HS-27A (cell line): ENCODE measurements around the gene PANK4.

Experiments
- DNase-seq: peaks from one replicate; pipeline ENCODE4 v3.0.0-alpha.2; 2012; ENCODE audit warnings: low read depth, missing footprints

PANK4 gene

DNA sequence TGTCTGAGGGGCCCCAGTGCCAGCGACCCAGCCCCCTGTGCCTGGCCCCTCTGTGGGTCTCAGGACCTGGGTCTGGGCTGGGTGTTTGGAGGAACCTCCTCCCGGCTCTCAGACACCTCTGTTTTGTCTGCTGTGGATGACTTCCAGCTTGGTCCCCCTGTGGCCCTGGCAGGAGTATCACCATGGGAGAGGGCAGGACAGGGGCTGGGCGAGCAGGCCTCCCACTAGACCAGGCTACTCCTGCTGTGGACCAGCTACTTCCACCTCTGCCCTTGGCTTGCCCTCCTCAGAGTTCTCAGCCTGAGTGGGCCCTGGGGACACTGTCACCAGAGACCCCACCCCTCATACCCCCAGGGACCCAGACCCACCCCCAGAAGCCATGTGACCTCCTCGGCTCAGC, 28.5 kb downstream of the PANK4 start:
- no peak for DNase-seq

DNA sequence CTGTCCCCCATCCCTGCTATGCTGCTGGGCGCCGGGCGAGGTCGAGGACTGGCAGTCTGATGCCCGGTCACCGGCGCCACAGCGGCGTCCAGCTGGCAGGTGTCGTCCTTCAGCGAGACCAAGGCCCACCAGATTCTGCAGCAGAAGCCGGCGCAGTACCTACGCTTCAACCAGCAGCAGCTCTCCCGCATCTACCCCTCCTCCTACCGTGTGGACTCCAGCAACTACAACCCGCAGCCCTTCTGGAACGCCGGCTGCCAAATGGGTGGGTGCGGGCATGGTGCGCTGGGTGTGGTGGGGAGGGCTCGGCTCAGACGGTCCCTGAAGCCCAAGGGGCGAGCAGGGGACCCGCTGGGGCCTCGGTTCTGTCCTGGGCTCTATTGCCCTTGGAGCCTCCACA, 29.6 kb downstream of the PANK4 start:
- no peak for DNase-seq

DNA sequence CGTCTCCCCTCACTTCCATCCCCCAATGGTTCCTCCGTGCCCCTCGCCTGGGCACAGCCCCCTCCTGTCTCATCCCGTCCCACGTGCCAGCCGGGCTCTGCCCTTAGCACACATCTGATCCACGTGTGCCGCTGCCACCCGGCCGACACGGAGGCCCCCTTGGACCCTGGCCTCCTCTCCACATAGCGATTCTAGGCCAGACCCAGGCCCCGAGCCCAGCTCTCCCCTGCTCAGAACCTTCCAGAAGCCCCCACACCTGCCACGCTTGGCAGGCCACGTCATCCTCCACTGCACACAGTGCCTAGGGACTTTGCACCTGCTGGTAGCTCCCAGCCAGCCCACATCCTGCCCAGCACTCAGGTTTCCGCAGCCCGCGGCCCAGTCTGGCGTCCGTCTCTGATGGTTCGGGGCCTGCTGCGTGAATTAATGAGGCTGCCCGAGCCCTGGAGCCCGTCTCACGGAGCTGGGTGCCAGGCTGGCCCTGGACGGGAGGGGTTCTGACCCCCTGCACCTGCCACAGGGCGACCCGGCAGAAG, 30.2 kb downstream of the PANK4 start:
- DNase-seq = no peak

DNA sequence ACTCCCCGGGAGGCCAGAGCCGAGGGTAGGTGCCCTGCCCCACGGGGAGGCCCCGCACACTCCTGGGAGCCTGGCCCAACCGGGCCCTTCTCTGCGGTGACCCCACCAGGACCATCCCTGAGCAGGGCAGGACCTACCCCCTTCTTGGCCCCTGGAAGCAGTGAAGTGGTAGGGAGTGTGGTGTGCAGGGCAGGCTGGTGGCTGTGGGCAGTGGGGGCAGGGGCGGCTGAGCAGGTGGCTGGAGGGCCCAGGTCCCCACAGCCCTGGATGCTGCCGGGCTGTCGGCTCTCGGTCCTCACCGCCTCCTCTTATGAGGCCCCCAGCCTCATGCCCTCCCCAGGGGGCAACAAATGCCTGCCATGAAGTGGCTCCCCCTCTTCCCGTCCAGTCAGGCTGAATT, 30.9 kb downstream of the PANK4 start:
- no peak for DNase-seq

DNA sequence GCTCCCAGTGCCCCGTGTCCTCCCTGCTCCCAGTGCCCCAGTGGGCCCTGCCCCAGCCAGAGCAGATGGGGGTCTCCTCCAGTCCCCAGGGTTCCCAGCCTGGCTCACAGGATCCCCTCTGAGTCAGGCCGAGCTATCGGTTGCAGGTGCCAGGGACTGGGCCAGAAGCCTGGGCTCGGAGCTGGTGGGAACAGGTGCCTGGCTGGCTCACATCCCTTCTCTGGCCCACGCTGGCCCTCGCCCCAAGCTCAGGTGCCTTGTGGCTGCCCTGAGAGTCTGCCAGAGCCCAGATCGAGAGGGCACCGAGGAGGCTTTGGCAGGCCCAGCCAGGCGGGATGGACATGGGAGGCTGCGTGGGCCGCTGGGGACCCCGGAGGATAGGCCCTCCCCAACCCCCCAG, 31.4 kb downstream of the PANK4 start:
- no peak for DNase-seq

DNA sequence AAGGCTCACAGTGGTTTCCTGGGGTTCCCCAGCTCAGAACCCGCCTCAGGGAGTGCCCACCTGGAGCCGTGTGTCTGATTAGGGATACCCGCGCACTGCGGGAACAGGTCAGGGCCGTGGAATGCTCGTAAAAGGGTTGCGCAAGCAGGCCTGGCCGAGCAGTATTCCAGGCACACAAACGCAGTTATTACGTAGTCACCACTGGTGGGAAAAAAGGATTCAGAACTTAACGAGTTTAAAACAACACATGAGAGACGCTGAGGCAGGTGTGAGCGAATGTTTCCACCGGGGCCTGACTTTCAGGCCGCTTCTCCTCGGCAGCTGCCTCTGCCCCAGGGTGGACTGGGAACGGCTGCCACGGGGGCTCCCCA, 32.1 kb downstream of the PANK4 start:
- no peak for DNase-seq

DNA sequence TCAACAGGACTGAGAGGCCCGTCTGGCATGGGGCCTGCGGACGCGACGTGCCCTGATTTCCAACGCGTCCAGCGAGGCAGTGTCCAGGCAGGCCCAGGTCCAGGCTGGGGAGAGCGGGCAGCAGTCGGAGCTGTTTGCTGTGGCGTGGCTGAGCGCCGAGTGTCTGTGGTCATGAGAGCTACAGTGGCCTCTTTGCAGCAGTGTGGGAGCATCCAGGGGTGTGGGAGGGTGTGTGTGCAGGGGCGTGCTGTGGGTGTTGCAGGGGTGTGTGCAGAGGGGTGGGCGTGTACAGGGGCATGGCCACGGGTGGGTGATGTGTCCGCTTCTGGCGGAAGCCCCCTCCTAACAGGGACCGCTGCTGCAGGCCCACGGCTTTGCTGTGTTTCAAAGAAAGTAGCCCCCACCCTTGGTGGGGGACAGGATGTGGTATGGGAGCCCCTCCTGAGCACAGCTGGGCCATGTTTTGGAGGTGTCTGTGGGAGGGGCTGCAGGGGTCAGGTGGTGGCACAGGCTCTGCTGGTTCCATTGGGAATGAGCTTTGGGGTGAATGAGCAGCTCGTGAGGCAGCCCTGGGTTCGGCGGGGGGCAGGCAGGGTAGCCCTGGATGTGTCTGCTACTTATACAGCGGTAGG, 32.6 kb downstream of the PANK4 start:
- DNase-seq = no peak

DNA sequence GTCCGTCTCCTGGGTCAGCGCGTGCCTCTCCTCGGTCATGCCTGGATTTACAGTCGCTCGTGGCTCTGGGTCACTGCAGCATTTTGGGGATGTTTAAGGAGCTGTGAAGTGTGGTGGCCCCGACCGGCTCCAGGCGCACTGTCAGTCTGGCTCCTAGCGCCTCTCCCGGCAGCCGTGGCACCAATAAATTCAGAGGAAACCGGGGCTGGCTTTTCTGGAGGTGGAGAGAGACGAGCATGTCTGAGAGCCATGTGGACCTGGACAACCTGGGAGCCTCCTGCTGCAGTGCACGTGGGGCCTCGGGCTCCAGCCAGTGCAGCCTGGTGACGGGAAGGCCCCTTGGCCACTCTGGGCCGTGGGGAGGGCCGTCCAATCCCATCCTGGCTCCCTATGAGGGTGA, 33.2 kb downstream of the PANK4 start:
- DNase-seq = no peak

DNA sequence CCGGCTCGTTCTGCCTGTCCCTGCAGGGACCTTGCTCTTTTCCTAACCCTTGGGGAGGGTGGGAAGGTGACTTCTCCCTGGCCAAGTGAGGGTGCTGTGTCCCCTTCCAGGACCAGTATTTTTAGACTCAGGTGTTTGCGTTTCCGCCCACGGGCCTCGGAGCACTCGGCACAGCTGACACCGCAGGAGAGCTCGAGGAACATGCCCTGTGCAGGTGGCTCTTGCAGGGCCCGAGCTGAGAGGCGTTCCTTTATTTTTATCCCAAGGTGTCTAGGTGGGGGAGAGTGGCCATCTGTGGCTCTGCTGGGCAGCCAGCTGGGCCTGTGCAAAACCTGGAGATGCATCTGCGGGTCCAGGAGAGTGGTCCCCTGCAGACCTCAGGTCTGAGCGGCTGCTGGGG, 34.3 kb downstream of the PANK4 start:
- no peak for DNase-seq

DNA sequence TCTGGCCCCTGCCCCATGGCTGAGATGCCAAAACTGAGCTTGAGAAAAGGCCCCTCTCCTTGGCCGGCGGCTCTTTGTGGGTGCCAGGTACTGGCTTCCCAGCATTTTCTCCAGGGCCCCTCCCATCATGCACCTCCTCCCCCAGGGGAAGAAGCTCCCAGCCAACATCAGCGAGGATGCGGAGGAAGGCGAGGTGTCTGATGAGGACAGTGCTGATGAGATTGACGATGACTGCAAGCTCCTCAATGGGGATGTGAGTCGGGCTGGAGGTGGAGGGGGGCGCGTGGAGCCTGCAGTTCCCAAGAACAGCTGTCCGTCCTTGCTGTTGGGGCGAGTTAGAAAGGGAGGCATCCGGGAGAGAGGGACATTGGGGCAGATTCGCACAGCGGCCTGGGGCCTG, 36.8 kb downstream of the PANK4 start:
- no peak for DNase-seq

DNA sequence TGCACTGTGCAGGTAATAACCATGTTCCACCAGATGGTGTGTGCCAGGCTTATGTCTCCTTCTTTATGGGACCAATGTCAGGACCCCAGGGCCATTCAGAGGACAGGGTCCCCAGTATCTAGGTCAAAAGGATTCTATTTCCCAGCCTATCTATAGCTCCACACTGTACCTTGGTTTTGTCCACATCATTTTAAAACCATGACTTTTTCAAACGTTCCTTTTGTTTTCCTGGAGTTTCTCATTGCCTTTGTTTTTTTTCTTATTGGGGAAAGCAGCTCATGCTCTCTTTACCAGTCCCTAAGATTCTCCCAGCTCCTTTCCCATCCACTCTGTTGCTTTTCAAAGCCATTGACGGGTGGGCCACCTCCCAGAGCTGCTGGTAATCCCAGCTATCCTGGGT, 37.7 kb downstream of the PANK4 start:
- no peak for DNase-seq

DNA sequence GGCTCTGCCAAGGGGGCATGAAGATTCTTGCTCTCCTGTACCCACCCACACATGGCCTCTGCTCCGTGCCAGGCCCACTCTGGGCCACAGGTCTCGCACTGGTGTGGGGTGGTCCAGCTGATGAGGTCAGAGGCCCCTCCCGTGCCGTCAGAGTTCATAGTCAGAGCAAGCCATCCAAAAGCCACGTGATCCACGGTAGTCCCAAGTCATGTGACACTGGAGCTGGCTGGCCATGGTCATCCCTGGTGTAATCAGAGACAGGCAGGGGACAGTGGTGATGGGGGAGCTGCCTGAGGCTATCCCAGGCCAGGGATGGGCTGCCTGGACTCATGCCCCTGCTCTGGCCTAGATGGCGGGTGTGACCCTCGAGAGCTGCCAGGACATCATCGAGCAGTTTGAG, 39.8 kb downstream of the PANK4 start:
- DNase-seq = no peak

DNA sequence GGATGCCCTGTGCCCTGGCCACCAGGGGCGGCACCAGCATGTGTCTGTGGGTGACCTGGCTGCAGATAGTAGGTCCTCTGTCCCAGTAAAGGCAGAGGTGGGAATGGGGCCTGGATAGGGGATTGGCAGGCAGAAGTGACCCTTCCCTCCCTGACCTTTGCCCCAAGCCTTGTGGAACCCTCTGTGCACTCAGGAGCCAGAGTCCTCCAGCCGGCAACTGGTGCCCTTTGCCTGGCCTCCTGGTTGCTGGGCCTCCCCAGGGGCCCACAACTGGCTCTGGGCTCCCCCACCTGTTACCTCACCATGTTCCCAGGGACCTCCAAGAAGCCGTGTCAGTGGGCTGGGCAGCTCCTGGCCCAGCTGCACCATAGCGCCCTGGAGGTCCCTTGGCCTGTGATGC, 40.4 kb downstream of the PANK4 start:
- no peak for DNase-seq

DNA sequence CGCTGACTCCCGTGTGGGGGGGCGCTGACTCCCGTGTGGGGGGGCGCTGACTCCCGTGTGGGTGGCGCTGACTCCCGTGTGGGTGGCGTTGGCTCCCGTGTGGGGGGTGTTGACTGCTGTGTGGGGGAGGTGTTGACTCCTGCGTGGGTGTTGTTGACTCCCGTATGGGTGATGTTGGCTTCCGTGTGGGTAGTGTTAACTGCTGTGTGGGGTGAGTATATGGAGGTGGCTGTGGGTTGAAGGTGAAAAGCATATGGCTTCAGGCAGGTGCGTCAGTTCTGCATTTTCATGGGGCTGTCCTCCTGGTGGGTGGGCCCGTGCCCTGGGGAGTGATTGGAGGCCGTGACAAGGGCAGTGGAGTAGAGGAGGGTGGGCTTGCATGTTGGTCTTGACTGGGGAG, 42.4 kb downstream of the PANK4 start:
- DNase-seq = no peak

DNA sequence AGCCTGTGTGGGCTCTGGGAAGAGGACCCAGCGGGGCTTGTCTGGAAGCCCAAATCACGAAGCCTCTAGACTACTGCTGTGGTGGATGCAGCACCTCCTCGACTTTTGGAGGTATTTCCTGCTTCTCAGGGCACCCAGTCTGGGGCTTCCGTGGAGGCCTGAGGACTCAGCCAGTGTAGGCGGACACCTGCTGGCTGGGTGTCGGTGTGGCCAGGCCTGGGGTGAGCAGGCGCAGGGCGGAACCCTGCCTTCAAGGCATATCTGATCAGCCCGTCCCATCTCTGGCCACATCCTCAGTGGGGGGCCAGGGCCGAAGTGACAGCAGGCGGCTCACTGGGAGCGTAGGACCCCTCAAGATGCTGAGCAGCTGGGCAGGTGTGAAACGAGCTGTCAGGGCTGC, 43.4 kb downstream of the PANK4 start:
- no peak for DNase-seq

DNA sequence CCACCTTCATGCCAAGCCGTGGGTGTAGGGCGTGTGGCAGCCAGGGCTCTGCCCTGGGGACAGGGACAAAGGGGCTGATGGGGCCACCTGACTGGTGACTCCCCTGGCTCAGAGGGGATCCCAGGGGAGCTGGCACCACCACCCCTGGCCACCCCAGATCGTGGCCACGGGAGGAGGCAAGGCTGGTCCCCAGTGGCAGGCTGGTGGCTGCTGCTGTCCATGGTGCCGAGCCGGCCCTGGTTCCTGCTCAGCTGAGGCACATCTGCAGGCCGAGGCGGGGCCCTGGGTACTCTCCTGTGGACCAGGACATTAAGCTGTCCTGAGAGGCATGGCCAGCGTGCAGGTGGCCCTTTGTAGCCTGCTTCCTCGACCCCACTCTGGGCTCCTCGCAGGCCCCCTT, 43.8 kb downstream of the PANK4 start:
- no peak for DNase-seq

DNA sequence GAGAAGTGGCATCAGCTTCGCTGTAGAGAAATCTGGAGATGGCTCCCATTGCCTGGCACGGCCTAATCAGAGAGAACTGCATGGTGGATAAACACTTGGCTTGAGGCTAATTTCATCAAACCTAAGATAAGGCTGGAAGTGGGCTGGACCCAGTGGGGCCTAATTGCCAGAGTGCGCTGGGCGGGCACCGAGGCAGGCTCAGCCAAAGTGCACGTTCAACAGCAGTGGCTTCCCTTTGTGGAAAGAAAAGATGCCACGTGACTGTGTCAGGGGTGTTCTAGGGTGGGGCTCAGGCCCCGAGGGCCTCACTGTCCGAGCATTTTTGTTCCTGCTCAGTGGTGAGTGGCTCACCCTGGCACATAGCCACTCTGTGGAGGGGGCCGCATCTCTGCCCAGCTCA, 44.5 kb downstream of the PANK4 start:
- DNase-seq = no peak

DNA sequence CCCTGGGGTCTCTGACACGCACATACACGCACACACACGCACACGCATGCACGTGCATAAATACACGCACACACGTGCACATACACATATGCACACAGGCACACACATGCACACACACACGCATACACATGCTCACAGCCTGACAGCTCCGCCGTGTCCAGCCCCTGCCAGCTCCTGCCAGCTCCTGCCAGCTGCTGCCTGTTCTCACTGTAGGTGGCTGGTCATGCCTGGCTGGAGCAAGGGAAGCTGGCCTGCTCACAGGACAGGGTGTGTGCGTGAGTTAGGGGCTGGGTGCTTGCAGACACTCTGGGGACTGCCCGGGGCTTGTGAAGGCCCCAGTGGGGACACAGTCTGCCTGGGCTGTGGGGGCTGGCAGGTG, 45.4 kb downstream of the PANK4 start:
- DNase-seq = no peak

DNA sequence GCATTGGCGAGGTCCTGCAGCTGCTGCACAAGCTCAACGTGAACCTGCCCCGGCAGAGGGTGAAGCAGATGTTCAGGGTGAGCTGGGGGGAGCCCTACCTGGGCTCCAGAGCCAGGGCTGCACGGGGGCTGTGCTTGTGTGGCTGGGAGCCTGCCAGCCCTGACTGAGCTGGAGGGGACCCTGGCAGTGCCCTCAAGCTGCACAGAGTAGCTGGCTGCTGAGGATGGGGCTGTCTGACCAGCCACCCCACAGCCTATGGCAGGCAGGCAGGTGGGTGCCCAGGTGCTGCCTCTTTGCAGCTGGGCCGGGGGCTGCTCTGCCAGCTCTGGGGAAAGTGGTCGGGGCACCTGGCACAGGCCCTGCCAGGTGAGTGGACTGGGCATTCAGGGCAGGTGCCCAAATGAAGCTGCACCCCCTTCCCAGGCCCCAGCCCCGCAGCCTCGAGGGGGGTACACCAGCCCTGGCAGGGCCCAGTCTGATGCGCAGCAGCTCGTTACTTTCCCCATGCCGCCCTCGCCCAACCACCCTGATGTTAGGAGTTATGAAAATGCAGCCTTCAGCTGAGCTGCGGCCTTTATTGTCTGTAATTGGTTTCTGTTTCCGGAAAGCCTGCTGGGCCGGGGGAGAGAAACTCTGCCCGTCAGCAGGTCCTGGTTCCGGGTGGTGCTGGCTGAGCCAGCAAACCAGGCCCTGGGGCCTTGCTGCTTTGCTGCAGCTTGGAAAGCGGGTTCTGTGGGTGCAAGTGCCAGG, 46.0 kb downstream of the PANK4 start:
- DNase-seq = no peak

DNA sequence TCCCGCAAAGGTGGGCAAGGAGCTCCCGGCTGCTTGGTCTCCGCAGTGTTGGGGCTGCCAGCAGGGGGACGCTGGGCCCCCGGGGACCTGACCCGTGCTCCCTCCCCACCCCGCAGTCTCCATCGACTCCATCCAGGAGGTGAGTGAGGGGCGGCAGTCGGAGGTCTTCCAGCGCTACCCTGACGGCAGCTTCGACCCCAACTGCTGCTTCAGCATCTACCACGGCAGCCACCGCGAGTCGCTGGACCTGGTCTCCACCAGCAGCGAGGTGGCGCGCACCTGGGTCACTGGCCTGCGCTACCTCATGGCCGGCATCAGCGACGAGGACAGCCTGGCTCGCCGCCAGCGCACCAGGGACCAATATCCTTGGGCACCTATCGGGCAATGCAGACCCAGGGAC, 46.8 kb downstream of the PANK4 start:
- DNase-seq = no peak

DNA sequence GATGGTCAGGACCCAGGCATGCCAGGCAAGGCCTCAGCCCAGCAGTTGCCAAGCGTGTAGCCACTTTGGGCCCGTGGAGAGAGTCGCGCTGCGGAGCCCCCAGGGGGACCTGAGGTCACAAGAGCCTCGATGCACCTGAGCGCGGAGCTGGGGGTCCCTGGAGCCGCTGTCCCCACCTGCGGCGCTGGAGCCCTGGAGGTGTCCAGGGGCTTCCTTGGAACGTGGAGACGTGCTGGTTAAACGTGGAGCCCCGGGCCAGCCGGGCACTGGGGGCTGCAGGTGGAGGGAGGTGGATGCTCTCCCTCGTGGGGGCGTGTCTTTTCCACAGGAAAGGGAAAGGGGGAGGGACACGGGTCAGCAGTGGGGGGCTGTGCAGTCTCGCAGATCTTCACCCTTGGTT, 47.2 kb downstream of the PANK4 start:
- no peak for DNase-seq

DNA sequence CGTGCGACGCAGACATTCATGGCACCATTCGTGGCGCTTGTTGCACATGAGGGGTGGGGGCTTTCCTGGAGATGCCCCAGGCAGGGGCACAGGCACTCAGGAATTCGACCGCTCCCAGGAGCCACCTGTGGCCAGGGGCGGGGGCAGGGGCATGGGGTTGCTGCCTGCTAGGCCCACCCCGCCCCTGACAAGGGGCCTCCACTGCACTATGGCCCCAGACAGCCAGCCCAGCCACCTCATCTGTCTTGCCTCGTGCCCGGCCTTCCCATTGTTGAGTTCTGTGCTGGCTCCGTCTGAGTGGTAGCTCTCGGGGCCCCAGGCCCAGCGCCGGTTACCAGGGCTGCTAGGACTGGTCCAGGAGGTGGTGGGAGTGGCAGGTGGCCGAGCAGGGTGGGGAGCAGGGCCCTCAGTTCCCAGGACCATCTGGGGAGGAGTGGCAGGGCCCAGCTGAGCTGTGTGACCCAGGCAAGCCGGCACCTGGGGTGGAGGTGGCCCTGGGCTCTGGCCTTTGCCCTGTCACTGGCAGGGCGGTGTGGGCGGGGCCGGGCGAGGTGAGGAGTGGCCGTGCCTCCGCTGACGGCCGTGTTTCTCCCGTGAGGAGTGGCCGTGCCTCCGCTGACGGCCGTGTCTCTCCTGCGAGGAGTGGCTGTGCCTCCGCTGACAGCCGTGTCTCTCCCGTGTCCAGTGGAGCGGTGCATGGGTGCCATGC, 48.5 kb downstream of the PANK4 start:
- DNase-seq = no peak

DNA sequence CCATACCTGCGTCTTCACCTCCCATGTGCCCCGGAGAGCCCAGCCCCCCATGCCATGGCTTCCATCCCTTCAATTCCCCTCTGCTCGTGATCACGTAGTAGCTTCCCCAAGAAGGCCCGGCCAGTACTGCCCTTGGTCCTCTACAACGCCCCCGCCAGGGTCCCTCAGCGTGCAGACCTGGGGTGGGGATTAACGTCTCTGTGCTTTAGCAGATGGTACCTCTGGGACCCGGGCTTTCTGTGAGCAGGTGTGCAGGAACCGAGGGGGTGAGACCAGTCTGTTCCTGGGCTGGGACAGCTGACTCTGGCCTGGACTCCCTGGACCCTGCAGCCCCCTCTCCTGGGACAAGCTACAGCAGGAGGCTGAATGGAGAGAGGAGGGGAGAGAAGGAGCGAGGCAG, 49.1 kb downstream of the PANK4 start:
- no peak for DNase-seq
